GM21526 (cell line): ENCODE data around the gene CTNNA1.
"Not testable (repeated sequence)": the region's sequence is repeated elsewhere in the genome, so short reads cannot be mapped to it uniquely, and the experiment has no call there.

Experiments used
- ATAC-seq: cut with Tn5 transposase; IDR thresholded peaks from one replicate; pipeline ENCODE4 v1.9.1; 2021; ENCODE audit warnings: moderate library complexity; ENCODE audit not compliant: unreplicated experiment, low FRiP score

Gene CTNNA1

GRCh38 chr5:138921362-138921761 lies 168.1 kb downstream of the CTNNA1 start:
- ATAC-seq, result not testable (repeated sequence)

GRCh38 chr5:138922494-138922893 lies 169.3 kb downstream of the CTNNA1 start:
- no peak for ATAC-seq

GRCh38 chr5:138925090-138925635 lies 171.9 kb downstream of the CTNNA1 start:
- no peak for ATAC-seq

GRCh38 chr5:138926257-138926656 lies 173.0 kb downstream of the CTNNA1 start:
- ATAC-seq, result no peak

- no peak for ATAC-seq
Observed at GRCh38 chr5:138926688-138927448, 173.6 kb downstream of the CTNNA1 start.

GRCh38 chr5:138927544-138927943 lies 174.3 kb downstream of the CTNNA1 start:
- ATAC-seq, result no peak

- no peak for ATAC-seq
Observed at GRCh38 chr5:138927979-138928378, 174.8 kb downstream of the CTNNA1 start.

GRCh38 chr5:138929571-138929955 lies 176.3 kb downstream of the CTNNA1 start:
- ATAC-seq, result no peak

- no peak for ATAC-seq
Observed at GRCh38 chr5:138930371-138931097, 177.3 kb downstream of the CTNNA1 start.

GRCh38 chr5:138932171-138932810 lies 179.1 kb downstream of the CTNNA1 start:
- ATAC-seq, result no peak

- ATAC-seq, result no peak
Observed at GRCh38 chr5:138933522-138934290, 180.5 kb downstream of the CTNNA1 start.

GRCh38 chr5:138934971-138935370 lies 181.7 kb downstream of the CTNNA1 start:
- ATAC-seq, result no peak

- no peak for ATAC-seq
Observed at GRCh38 chr5:138935466-138935865, 182.2 kb downstream of the CTNNA1 start.

GRCh38 chr5:138936225-138936967 lies 183.2 kb downstream of the CTNNA1 start:
- no peak for ATAC-seq

- no peak for ATAC-seq
Observed at GRCh38 chr5:138936968-138937345, 183.7 kb downstream of the CTNNA1 start.

- no peak for ATAC-seq
Observed at GRCh38 chr5:138937392-138938387, 184.5 kb downstream of the CTNNA1 start.

- ATAC-seq, result no peak
Observed at GRCh38 chr5:138938526-138938925, 185.3 kb downstream of the CTNNA1 start.

GRCh38 chr5:138942066-138942465 lies 188.8 kb downstream of the CTNNA1 start:
- ATAC-seq, result no peak

- ATAC-seq, result no peak
Observed at GRCh38 chr5:138942861-138943260, 189.6 kb downstream of the CTNNA1 start.
